KOPT-K1 (cell line): ENCODE measurements around the gene CAPN11.
A peak's percentile ranks its signal among the peaks of the same experiment; 100 is the strongest.

Source experiments
- H3K27ac ChIP-seq: fragments of 200-600 bp; sonication (generic); 2 replicates; pipeline ENCODE4 v1.5.1; 2016; ENCODE audit warnings: antibody characterized with exemption, mild to moderate bottlenecking, low read depth, low read length; ENCODE audit not compliant: poor library complexity, severe bottlenecking
- H3K36me3 ChIP-seq: fragments of 200-600 bp; sonication (generic); 2 replicates; pipeline ENCODE4 v1.5.1; 2017; ENCODE audit warnings: antibody characterized with exemption, mild to moderate bottlenecking, low read length, moderate library complexity; ENCODE audit not compliant: insufficient read depth
- H3K9me3 ChIP-seq: fragments of 200-600 bp; sonication (generic); 2 replicates; pipeline ENCODE4 v1.5.1; 2017; ENCODE audit warnings: antibody characterized with exemption, low read length, mild to moderate bottlenecking; ENCODE audit not compliant: insufficient read depth, poor library complexity, severe bottlenecking

CAPN11 gene

DNA sequence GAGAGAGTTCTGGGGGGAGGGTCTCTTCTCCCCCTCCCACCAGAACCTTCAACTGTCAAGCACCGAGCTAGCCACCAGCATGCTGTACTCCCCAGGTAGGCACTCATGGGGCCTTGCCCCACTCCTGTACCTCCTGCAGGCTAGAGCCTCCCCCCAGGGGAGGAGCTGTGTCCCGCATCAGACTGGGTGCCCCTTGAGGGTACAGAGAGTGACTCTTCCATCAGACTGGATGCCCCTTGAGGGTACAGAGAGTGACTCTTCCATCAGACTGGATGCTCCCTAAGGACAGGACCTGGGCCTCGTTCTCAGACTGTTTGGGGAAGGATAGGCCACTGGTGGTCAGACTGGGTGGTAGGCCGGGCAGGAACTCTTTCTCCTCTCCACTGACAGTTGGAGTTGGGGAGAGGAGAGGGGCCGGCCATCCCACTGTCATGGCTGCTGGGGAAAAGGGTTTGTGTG, at the start of gene CAPN11:
TSS of gene CAPN11 (plus strand) at position 51 of the 459 bp plus-strand sequence. CDS start at position 80, 29 bp downstream.
- H3K36me3 ChIP-seq = no peaks in the 10 kb centered on the region
- no peak within 1 kb of the TSS for H3K27ac ChIP-seq
- H3K9me3 ChIP-seq = no peaks in the 10 kb centered on the region

DNA sequence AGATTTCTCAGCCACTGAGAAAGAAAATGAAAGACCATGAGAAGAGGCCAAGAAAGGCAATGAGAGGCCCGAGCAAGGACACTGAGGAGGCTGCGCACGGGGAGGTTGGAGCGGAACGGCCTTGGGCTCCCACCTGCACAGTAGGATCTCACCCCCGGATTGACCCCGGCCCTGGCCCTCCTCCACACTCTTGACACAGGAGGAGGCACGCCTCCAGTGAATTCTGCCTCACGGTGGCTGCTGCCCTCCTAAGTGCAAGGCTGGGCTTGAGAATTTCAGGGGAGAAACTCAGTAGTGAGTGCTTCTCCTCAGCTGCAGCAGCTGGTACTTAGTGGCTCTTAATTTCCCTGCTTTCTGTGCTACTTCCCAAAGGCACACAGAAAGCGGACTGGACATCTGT, 49.4 kb upstream of the CAPN11 start:
- Histone ChIP-seq H3K27ac (no peak overlapping the region), H3K36me3 (peaks cover 95% of the 10 kb centered on the region), H3K9me3 (no peaks in the 10 kb centered on the region)

- Histone ChIP-seq H3K27ac (no peak overlapping the region), H3K36me3 (peaks cover 95% of the 10 kb centered on the region), H3K9me3 (no peaks in the 10 kb centered on the region)
These were observed 48.5 kb upstream of the CAPN11 start for GRCh38 chr6:44110005-44110676.

DNA sequence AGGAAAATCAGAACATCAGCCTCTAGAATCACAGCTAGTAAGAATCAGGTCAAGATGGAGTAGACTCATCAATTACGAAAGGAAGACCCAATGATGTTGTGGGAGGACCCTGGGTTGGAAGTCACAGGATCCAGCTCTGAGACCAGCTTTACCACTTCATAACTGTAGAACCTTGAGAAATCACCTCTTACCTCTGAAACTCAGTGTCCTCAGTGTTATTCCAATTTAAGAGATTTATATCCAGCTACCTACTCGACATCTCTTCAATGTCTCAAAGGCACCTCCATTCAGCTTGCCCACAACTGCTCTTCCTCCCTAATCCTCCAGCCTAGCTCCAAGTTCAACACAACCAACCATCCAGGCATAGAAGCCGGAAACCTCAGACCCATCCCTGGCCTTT, 47.7 kb upstream of the CAPN11 start:
- Histone ChIP-seq H3K27ac (no peak overlapping the region), H3K36me3 (peaks cover 91% of the 10 kb centered on the region), H3K9me3 (no peaks in the 10 kb centered on the region)

- H3K36me3 ChIP-seq = peaks cover 90% of the 10 kb centered on the region
These were observed 46.9 kb upstream of the CAPN11 start for GRCh38 chr6:44111434-44112417.

DNA sequence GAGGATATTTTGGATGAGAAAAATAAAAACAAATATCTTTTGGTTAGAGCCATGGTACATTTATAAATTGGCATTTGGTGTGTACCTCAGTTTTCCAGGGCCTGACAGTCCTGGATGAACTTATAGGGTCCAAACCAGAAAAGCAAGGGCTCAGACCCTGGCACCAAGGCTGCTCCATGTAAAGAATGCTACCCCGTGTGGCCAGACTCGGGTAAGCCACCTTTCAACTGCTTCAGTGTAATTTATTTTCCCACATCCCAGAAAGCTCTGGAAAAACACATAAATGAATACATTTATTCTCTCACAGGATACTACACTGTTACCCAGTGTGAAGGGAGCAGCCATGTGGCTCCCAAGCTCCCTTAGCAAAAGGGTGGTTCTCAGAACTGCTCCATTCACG, 45.2 kb upstream of the CAPN11 start:
- peaks cover 86% of the 10 kb centered on the region for H3K36me3 ChIP-seq
- no peaks in the 10 kb centered on the region for H3K9me3 ChIP-seq
- H3K27ac ChIP-seq = no peak overlapping the region

More at GRCh38 chr6:44111434-44112417, 46.9 kb upstream of the CAPN11 start:
- no peak overlapping the region for H3K27ac ChIP-seq
- no peaks in the 10 kb centered on the region for H3K9me3 ChIP-seq

GRCh38 chr6:44115866-44116265, 42.8 kb upstream of the CAPN11 start:
- H3K9me3 ChIP-seq = no peaks in the 10 kb centered on the region
- H3K27ac ChIP-seq = no peak overlapping the region
- peaks cover 75% of the 10 kb centered on the region for H3K36me3 ChIP-seq

DNA sequence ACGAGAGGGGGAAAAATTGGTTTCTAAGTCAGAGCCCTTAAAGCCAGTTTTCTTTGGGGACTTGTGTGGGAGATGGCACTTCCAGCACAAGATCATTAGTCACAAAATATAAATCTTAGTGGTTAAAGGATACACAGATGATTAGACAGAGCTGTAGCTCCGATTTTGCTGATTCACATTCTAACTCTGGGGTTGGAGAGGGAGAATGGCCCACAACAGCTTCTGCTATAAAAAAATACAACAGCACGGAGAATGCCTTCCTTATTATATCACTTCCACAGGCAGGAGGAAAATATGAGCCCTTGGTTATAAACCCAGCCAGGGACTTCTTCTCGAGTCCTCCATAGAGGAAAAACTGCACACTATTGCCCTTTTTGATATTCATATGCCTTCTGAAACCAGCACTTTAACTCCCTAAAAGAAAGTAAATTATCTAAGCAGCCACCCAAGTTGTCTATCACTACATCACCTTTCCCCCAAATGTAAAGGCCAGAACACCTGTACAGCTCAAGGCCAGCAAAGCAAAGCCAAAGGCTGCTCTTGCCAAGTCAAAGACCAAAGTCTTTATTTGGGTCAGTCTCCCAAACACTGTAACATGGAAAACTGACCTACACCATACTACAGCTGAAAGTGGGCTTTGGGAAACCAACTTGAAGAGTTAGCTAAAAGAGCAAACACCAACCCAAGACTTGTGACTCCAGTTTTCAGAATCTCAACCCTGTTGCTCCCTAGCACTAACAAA, 41.8 kb upstream of the CAPN11 start:
- Histone ChIP-seq H3K36me3 (peaks cover 67% of the 10 kb centered on the region), H3K9me3 (no peaks in the 10 kb centered on the region), H3K27ac (no peak overlapping the region)

- Histone ChIP-seq H3K9me3 (no peaks in the 10 kb centered on the region), H3K27ac (no peak overlapping the region), H3K36me3 (peaks cover 60% of the 10 kb centered on the region)
These were observed 41.1 kb upstream of the CAPN11 start for GRCh38 chr6:44117397-44118128.

- Histone ChIP-seq H3K9me3 (no peaks in the 10 kb centered on the region), H3K27ac (no peak overlapping the region), H3K36me3 (peaks cover 44% of the 10 kb centered on the region)
These were observed 38.8 kb upstream of the CAPN11 start for GRCh38 chr6:44119704-44120262.

DNA sequence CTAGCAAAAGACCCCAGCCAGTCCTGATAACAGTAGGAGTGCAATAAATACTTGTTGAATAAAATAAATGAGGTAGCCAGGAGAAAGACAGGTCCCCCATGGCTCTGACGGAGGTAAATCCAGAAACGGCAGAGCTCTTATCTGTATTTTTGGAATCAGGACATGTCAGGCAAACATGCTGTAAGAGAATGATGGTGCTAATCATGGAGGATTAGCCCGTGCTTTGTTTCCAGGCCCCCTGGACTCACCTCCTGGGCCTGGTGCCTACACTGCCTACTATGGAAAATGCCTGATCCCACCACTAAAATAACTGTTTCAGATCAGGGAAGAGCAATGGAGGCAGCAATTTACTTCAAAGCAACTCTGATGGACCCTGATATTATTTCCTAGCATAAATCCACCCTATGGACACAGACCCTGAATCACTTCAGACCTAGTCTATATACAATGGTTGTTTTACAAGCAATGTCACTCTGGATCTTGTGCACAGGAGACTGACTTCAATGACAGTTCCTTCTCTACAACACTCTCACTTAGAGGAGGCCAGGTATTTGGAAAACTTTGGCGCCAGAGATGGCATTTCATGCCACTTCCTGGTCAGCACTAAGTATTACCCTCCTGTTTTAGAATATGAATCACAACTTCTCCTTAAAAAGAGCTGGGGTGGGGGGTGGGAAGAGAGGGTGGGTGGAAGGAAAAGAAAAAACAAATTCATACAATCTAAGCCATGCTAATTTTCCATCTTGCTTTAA, 37.8 kb upstream of the CAPN11 start:
- peaks cover 37% of the 10 kb centered on the region for H3K36me3 ChIP-seq
- no peak overlapping the region for H3K27ac ChIP-seq
- H3K9me3 ChIP-seq = no peaks in the 10 kb centered on the region

GRCh38 chr6:44122801-44123200, 35.8 kb upstream of the CAPN11 start:
- Histone ChIP-seq H3K9me3 (no peaks in the 10 kb centered on the region), H3K27ac (peak overlapping the region; percentile 46), H3K36me3 (peaks cover 27% of the 10 kb centered on the region)

- Histone ChIP-seq H3K27ac (peak overlapping the region; percentile 46), H3K9me3 (no peaks in the 10 kb centered on the region), H3K36me3 (peaks cover 20% of the 10 kb centered on the region)
These were observed 35.1 kb upstream of the CAPN11 start for GRCh38 chr6:44123544-44123943.
